ENCODE data around the gene ITGAX.
"Not testable (repeated sequence)": the region's sequence is repeated elsewhere in the genome, so short reads cannot be mapped to it uniquely, and the experiment has no call there.

ITGAX gene

GRCh38 chr16:31404353-31405064, 49.5 kb downstream of the ITGAX start:
- in situ Hi-C loops (cut with MboI; ENCODE audit: low sequenced_read_pairs): no loop called here

- in situ Hi-C loops (cut with MboI; ENCODE audit: low sequenced_read_pairs): no loop called here
Measured at GRCh38 chr16:31407406-31407805, 52.4 kb downstream of the ITGAX start.

GRCh38 chr16:31409433-31409832, 54.5 kb downstream of the ITGAX start:
- in situ Hi-C loops (cut with MboI; ENCODE audit: low sequenced_read_pairs): no loop called here

- in situ Hi-C loops (cut with MboI; ENCODE audit: low sequenced_read_pairs): no loop called here
Measured at GRCh38 chr16:31410082-31410481, 55.1 kb downstream of the ITGAX start.

GRCh38 chr16:31411024-31411844, 56.3 kb downstream of the ITGAX start:
- in situ Hi-C loops (cut with MboI; ENCODE audit: low sequenced_read_pairs): no loop called here

- in situ Hi-C loops (cut with MboI; ENCODE audit: low sequenced_read_pairs): no loop called here
Measured at GRCh38 chr16:31412750-31413149, 57.8 kb downstream of the ITGAX start.

GRCh38 chr16:31413381-31413780, 58.4 kb downstream of the ITGAX start:
- in situ Hi-C loops (cut with MboI; ENCODE audit: low sequenced_read_pairs): no loop called here

- in situ Hi-C loops (cut with MboI; ENCODE audit: low sequenced_read_pairs): no loop called here
Measured at GRCh38 chr16:31413943-31414342, 59.0 kb downstream of the ITGAX start.

- in situ Hi-C loops (cut with MboI; ENCODE audit: low sequenced_read_pairs): no loop called here
Measured at GRCh38 chr16:31414706-31415105, 59.7 kb downstream of the ITGAX start.

- in situ Hi-C loops (cut with MboI; ENCODE audit: low sequenced_read_pairs): no loop called here
Measured at GRCh38 chr16:31416371-31416770, 61.4 kb downstream of the ITGAX start.

GRCh38 chr16:31417036-31417435, 62.1 kb downstream of the ITGAX start:
- in situ Hi-C loops (cut with MboI; ENCODE audit: low sequenced_read_pairs): not testable (repeated sequence)

- in situ Hi-C loops (cut with MboI; ENCODE audit: low sequenced_read_pairs): no loop called here
Measured at GRCh38 chr16:31417916-31418315, 62.9 kb downstream of the ITGAX start.

- in situ Hi-C loops (cut with MboI; ENCODE audit: low sequenced_read_pairs): no loop called here
Measured at GRCh38 chr16:31420037-31420436, 65.1 kb downstream of the ITGAX start.

- in situ Hi-C loops (cut with MboI; ENCODE audit: low sequenced_read_pairs): no loop called here
Measured at GRCh38 chr16:31421587-31421986, 66.6 kb downstream of the ITGAX start.

GRCh38 chr16:31423241-31423640, 68.3 kb downstream of the ITGAX start:
- in situ Hi-C loops (cut with MboI; ENCODE audit: low sequenced_read_pairs): no loop called here

- in situ Hi-C loops (cut with MboI; ENCODE audit: low sequenced_read_pairs): no loop called here
Measured at GRCh38 chr16:31423801-31424200, 68.8 kb downstream of the ITGAX start.

GRCh38 chr16:31427441-31428278, 72.7 kb downstream of the ITGAX start:
- in situ Hi-C loops (cut with MboI; ENCODE audit: low sequenced_read_pairs): loop anchor here (25.0 kb wide), 1 partner anchor 465 kb away; the partner anchor contains the start of gene SETD1A

- in situ Hi-C loops (cut with MboI; ENCODE audit: low sequenced_read_pairs): loop anchor here (25.0 kb wide), 1 partner anchor 466 kb away; the partner anchor contains the start of gene SETD1A
Measured at GRCh38 chr16:31428279-31428597, 73.3 kb downstream of the ITGAX start, which contains the start of gene COX6A2. TSS of gene COX6A2 (minus strand) at chr16:31428360. CDS start at chr16:31428325, 35 bp downstream.

- in situ Hi-C loops (cut with MboI; ENCODE audit: low sequenced_read_pairs): loop anchor here (25.0 kb wide), 1 partner anchor 466 kb away; the partner anchor contains the start of gene SETD1A
Measured at GRCh38 chr16:31428638-31429247, 73.8 kb downstream of the ITGAX start.

GRCh38 chr16:31429314-31429713, 74.3 kb downstream of the ITGAX start:
- in situ Hi-C loops (cut with MboI; ENCODE audit: low sequenced_read_pairs): loop anchor here (25.0 kb wide), 1 partner anchor 467 kb away; the partner anchor contains the start of gene SETD1A
